ENCODE data around the gene ITGB2.

DNA sequence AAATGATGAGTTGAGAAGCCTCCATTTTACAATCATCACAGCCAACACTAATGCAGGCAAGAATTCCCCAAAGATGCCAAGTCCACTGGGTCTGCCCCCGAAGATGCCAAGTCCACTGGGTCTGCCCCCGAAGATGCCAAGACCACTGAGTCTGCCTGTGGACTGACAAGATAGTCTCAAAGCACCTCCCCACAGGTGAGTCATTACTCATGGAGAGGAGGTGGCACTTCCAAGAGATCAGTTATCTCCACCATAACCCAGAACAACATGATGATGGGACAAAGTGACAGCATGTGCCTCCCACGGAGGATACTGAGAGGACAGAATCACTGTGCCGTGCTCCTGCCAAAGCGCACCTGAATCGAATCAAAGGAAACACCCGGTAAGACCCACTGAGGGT is 52.0 kb downstream of the ITGB2 start:
- TF ChIP-seq, protein P1, sequence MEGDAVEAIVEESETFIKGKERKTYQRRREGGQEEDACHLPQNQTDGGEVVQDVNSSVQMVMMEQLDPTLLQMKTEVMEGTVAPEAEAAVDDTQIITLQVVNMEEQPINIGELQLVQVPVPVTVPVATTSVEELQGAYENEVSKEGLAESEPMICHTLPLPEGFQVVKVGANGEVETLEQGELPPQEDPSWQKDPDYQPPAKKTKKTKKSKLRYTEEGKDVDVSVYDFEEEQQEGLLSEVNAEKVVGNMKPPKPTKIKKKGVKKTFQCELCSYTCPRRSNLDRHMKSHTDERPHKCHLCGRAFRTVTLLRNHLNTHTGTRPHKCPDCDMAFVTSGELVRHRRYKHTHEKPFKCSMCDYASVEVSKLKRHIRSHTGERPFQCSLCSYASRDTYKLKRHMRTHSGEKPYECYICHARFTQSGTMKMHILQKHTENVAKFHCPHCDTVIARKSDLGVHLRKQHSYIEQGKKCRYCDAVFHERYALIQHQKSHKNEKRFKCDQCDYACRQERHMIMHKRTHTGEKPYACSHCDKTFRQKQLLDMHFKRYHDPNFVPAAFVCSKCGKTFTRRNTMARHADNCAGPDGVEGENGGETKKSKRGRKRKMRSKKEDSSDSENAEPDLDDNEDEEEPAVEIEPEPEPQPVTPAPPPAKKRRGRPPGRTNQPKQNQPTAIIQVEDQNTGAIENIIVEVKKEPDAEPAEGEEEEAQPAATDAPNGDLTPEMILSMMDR (IDR thresholded peaks at IDR 0.05): no peak
- no peak for TF ChIP-seq POLR2A (IDR thresholded peaks at IDR 0.05)
